HPDE6-E6E7 (cell line): ENCODE results near the gene U2SURP.
A peak's percentile ranks its signal among the peaks of the same experiment; 100 is the strongest.
"Not testable (repeated sequence)": the region's sequence is repeated elsewhere in the genome, so short reads cannot be mapped to it uniquely, and the experiment has no call there.

ENCODE experiments used
- DNase-seq: peaks from one replicate; pipeline ENCODE4 v3.0.0; 2011; ENCODE audit warnings: missing footprints; ENCODE audit errors: extremely low spot score

The U2SURP gene

DNA sequence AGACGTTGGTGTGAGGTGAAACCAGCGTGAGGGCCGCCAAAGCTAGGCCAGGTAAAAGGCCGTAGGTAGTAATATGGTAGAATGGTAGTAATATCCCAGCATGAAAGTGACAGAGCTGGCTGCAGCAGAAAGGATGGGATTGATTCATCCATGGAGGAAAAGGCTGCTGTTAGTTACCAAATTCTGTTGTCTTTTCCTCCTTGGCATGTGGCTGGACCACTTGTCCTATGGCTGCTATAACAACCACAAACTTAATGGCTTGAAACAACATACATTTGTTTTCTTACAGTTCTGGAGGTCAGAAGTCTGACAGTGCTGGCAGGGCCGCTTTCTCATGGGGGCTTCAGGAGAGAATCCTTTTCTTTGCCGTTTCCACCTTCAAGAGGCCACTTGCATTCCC, 70.4 kb downstream of the U2SURP start:
- no peak for DNase-seq

GRCh38 chr3:143072298-143073020, 71.1 kb downstream of the U2SURP start:
- not testable (repeated sequence) for DNase-seq

- DNase-seq, result not testable (repeated sequence)
Observed at GRCh38 chr3:143073541-143073940, 72.2 kb downstream of the U2SURP start.

- DNase-seq, result not testable (repeated sequence)
Observed at GRCh38 chr3:143073983-143074382, 72.6 kb downstream of the U2SURP start.

DNA sequence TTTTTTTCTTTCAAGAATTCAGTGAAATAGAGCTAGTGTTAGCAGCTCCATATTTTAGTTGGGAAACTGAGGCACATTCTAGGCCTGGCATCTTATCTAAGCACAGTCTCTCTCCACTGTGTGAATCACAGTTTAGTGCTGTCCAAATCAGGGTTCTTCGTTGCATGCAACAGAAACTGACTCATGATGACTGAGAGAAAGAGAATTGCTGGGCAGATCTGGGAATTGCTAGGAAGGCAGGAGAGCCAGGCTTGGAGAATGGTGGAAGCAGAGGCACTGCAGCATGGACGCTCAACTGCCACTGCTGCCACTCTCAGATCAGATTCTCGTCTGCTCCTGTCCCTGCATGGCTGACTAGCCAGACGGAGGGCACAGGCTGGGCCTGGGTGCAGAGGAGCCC, 77.5 kb downstream of the U2SURP start:
- peak; percentile 36 for DNase-seq

GRCh38 chr3:143080196-143080595, 78.8 kb downstream of the U2SURP start:
- no peak for DNase-seq

GRCh38 chr3:143081365-143081764, 80.0 kb downstream of the U2SURP start:
- DNase-seq, result no peak

DNA sequence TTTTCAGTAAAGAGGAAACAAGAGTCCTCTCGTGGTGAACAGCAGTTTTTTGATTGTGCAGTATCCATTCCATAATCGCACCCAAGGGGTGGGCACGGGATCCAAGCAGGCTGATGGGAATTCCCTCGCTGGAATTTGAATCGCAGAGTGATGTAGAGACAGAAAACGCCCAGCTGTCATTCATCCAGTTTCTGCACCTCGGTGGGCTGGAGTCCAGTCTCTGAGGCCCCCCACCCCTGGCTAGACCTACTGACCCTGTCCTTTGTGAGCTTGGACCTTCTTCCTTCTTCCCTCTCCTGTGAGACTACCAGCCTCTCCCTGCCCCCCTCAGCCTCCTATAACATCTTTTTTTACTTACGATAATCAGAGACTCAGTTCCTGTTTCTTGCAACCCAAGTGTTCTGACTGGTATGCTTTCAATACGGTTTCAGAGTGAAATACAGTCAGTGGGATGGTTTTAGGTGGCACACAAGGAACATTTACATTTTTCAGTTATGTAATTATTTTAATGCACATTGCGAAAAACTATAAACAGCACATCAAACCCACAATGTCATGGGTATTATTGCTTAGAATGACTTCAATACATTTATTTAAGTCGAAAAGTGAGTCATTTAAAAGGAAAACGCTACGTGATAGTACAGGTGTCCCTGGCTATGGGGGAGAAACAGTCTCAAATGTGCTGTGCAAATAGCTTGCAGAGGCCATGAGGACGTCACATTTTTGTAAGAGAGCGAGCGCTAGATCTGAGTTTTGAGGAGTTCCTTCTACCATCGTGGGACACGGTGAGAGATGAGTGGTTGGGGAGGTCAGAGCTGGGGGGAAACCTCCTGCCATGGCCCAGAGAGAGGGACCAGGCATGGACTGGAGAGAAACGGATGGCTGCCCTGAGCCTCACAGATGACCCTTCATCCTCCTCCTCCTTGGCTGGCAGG, 80.7 kb downstream of the U2SURP start:
- DNase-seq, result no peak

DNA sequence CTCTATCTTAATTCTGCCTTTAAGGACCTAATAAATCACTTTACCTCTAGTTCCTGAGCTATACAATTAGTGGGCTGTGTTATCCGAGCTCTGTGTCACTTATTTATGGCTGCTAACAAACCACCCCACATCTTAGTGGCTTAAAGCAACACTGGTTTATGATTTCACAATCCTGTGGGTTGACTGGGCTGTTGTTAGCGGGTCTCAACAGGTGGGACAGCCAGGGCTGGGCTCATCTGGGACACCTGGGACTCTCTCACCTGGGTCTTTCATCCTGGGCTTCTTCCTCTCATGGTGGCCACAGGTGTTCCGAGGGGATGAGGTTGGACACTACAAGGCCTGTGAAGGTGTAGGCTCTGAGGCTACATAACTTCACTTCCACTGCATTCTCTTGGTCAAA, 82.4 kb downstream of the U2SURP start:
- DNase-seq, result no peak

DNA sequence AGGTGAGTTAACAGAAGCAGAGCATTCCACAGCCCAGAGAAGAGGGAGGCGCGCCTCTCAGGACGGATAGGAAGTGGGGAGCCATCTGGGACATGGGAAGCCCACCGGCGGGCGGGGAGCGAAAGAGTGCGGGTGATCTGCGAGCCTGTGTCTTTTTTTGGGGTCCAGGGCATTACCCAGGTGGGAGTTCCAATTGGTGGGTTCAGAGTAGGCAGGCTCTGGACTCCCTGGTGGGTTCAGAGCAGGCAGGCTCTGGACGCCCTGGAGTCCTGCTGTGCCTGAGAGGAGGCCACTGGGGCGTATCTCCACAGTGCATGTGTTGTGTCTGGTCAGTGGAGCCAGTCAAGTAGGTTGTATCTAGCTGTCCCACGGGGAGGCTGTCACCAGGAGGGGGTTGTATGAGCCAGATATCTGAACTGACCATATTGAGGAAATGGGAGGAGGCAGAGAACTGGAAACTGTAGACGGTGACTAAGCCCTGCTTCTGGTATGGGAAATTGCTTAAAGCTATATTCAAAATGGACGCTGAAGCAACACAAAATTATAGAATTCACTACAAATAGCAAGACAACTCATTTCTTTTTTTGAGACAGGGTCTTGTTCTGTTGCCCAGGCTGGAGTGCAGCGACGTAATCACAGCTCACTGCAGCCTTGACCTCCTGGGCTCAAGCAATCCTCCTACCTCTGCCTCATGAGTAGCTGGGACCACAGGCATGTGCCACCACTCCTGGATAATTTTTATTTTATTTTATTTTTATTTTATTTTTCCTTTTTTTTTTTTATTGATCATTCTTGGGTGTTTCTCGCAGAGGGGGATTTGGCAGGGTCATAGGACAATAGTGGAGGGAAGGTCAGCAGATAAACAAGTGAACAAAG, 83.7 kb downstream of the U2SURP start:
- peak; percentile 27 for DNase-seq

GRCh38 chr3:143088835-143089234, 87.5 kb downstream of the U2SURP start:
- DNase-seq, result no peak

DNA sequence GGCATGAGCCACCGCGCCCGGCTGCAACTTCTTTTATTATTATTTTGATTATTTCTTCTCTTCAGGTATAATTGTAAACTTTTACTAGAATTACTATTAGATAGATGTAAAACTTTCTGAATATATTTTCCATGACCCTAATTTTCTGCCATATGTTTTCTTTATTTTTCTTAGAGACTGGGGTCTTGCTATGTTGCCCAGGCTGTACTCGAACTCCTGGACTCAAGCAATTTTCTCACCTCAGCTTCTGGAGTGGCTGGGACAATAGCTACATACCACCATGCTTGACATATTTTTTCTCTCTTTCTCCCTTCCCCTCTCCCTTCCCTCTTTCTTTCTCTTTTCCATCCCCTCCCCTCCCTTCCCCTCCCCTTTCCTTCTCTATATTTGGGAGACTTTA, 88.6 kb downstream of the U2SURP start:
- no peak for DNase-seq

DNA sequence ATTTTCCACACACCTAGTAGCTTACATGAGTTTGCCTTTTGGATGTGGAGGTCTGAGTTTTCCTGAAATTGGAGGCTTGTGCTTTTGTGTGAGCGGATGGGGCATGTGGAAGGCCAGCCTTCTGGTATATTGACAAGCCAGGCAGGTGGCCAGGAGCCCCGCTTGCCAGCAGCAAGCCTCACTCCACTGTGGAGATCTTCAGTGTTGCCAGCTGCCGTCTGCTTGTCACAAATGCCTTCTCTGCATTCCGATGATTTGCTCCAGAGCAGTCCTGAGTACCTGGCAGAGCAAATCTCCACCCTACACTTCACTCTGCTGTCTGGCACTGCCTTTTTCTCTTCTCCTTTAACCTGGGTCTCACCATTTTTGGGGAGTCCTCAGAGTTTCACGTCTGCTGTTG, 89.1 kb downstream of the U2SURP start:
- no peak for DNase-seq

- DNase-seq, result no peak
Observed at GRCh38 chr3:143090976-143091837, 89.8 kb downstream of the U2SURP start.

- DNase-seq, result no peak
Observed at GRCh38 chr3:143092191-143092590, 90.8 kb downstream of the U2SURP start.

GRCh38 chr3:143095813-143096212, 94.4 kb downstream of the U2SURP start:
- no peak for DNase-seq

GRCh38 chr3:143098032-143098764, 96.8 kb downstream of the U2SURP start:
- no peak for DNase-seq

DNA sequence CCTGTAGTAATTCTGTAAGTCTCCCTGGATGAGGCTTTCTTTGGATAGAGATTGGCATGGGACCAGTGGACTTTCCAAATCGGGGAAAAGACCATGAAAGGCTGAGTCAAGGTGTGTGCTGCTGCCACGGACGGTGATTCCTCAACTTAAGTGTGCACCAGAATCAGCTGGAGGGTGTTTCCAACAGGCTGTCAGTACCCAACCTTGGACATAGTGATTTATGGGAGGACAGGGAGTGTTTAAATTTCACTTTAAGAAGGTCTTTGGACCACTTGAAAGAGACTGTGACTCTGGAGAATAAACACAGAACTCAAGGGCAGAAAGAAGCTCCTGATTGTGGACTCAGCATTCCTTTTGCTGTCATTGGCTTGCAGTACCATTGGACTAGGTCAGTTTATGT, 97.8 kb downstream of the U2SURP start:
- DNase-seq, result no peak

- no peak for DNase-seq
Observed at GRCh38 chr3:143099690-143100089, 98.3 kb downstream of the U2SURP start.

- no peak for DNase-seq
Observed at GRCh38 chr3:143100451-143100850, 99.1 kb downstream of the U2SURP start.
